GM12874 (cell line): ENCODE measurements around the gene GABPB2.

Source experiments
- TF ChIP-seq, protein P1 (sequence below): IDR thresholded peaks from 2 replicates; pipeline ENCODE4 v1.5.1; 2011; ENCODE audit warnings: low read depth, mild to moderate bottlenecking, control low read depth, low read length, moderate library complexity; ENCODE audit not compliant: insufficient read depth

GABPB2 gene

DNA sequence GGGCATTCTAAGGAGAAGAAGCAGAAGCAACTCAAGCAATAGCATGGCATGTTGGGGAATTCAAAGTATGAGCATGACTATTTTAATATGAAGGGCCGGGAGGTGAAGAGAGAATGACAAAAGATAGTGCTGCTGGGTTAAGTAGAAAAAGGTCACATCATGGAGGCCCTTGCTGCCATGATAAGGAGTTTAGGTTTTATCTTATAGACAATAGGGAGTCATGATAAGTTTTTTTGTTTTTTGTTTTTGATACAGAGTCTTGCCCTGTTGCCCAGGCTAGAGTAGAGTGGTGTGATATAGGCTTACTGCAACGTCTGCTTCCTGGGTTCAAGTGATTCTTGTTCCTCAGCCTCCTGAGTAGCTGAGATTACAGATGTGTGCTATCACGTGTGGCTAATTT, 31.0 kb upstream of the GABPB2 start:
- TF ChIP-seq, protein P1, sequence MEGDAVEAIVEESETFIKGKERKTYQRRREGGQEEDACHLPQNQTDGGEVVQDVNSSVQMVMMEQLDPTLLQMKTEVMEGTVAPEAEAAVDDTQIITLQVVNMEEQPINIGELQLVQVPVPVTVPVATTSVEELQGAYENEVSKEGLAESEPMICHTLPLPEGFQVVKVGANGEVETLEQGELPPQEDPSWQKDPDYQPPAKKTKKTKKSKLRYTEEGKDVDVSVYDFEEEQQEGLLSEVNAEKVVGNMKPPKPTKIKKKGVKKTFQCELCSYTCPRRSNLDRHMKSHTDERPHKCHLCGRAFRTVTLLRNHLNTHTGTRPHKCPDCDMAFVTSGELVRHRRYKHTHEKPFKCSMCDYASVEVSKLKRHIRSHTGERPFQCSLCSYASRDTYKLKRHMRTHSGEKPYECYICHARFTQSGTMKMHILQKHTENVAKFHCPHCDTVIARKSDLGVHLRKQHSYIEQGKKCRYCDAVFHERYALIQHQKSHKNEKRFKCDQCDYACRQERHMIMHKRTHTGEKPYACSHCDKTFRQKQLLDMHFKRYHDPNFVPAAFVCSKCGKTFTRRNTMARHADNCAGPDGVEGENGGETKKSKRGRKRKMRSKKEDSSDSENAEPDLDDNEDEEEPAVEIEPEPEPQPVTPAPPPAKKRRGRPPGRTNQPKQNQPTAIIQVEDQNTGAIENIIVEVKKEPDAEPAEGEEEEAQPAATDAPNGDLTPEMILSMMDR, result no peak

DNA sequence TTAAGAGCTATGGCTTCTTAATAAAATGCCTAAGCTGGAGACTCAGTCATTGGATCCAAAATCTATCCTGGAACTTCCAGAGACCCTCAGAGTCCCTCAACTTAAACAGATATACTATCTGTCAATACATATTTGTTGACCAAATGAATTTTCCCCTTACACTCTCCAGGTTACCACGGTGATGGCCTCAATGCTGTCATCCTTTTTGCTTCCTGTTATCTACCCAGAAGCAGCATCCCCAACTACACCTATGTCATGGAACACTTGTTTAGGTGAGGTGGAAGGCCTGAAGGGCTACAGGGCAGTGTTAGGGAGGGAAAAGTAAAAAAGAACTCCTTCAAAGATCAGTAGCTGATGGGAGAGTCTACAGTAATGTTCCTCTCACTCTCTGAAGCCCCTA, 27.4 kb upstream of the GABPB2 start:
- TF ChIP-seq, protein P1, result no peak

DNA sequence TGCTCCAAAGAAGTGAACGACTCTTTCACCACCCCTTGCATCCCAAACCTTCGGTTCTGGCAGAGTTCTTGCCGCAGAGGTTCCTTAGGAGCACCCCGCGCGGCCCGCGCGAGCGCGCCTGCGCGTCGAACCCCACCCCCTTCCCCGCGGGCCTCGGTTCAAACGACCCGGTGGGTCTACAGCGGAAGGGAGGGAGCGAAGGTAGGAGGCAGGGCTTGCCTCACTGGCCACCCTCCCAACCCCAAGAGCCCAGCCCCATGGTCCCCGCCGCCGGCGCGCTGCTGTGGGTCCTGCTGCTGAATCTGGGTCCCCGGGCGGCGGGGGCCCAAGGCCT, 23.0 kb upstream of the GABPB2 start, which contains the start of gene C1orf56:
C1orf56 (plus strand) TSS at position 161 of the 334 bp plus-strand sequence; CDS start at position 258, 97 bp downstream.
- TF ChIP-seq, protein P1, result no peak

DNA sequence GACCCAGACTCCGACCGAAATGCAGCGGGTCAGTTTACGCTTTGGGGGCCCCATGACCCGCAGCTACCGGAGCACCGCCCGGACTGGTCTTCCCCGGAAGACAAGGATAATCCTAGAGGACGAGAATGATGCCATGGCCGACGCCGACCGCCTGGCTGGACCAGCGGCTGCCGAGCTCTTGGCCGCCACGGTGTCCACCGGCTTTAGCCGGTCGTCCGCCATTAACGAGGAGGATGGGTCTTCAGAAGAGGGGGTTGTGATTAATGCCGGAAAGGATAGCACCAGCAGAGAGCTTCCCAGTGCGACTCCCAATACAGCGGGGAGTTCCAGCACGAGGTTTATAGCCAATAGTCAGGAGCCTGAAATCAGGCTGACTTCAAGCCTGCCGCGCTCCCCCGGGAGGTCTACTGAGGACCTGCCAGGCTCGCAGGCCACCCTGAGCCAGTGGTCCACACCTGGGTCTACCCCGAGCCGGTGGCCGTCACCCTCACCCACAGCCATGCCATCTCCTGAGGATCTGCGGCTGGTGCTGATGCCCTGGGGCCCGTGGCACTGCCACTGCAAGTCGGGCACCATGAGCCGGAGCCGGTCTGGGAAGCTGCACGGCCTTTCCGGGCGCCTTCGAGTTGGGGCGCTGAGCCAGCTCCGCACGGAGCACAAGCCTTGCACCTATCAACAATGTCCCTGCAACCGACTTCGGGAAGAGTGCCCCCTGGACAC, 22.5 kb upstream of the GABPB2 start:
- TF ChIP-seq, protein P1, result no peak; the same call in 1 of the 2 replicates

DNA sequence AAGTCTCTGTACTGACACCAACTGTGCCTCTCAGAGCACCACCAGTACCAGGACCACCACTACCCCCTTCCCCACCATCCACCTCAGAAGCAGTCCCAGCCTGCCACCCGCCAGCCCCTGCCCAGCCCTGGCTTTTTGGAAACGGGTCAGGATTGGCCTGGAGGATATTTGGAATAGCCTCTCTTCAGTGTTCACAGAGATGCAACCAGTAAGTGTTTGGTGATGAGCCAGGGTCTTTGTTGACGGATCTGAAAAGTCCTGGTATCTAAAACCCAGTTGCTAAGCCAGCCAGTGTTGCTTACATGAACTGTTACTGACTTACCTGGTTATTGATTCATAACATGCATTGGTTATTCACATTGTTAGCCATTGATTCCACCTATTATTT, 21.9 kb upstream of the GABPB2 start:
- TF ChIP-seq, protein P1, result peak; percentile 70; the same call in 1 of the 2 replicates

DNA sequence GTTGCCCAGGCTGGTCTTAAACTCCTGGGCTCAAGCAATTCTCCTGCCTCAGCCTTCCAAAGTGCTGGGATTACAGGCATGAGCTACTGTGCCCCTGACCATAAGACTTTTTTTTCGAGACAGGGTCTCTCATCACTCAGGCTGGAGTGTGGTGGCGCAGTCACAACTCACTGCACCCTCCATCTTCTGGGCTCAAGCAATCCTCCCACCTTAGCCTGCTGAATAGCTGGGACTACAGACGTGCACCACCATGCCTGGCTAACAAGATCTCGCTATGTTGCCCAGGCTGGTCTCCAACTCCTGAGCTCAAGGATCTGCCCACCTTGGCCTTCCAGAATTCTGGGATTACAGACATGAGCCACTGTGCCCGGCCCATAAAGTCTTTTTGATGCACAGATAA, 21.1 kb upstream of the GABPB2 start:
- TF ChIP-seq, protein P1, result no peak

GRCh38 chr1:151050051-151050688, 20.4 kb upstream of the GABPB2 start:
- TF ChIP-seq, protein P1, result no peak
